Measurements from ENCODE around the gene MRGPRD.
"Not testable (repeated sequence)": the region's sequence is repeated elsewhere in the genome, so short reads cannot be mapped to it uniquely, and the experiment has no call there.

The MRGPRD gene

DNA sequence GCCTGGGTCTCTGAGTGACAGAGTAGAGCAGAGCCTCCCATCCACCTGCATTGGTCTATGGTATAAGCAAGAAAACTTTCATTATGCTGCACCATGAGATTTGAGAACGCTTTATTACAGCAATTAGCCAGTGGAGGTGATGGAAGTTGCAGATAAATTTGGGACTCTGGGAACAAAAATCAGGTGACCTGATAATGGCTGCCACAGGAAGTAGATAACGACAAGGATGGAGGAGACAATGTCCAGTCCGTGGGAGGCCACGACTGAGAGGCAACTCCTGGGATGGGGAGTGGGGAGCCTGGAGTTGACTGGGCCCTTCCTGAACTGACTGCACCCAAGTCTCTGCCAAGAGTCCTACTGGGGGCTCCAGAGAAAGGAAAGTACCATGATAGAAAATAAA, 4.7 kb downstream of the MRGPRD start:
- DNase-seq (ENCODE audit: low read depth) = no peak
- no peak overlapping the region for H3K4me3 ChIP-seq (ENCODE audit: low read depth, low read length)
- TF ChIP-seq, protein P1, sequence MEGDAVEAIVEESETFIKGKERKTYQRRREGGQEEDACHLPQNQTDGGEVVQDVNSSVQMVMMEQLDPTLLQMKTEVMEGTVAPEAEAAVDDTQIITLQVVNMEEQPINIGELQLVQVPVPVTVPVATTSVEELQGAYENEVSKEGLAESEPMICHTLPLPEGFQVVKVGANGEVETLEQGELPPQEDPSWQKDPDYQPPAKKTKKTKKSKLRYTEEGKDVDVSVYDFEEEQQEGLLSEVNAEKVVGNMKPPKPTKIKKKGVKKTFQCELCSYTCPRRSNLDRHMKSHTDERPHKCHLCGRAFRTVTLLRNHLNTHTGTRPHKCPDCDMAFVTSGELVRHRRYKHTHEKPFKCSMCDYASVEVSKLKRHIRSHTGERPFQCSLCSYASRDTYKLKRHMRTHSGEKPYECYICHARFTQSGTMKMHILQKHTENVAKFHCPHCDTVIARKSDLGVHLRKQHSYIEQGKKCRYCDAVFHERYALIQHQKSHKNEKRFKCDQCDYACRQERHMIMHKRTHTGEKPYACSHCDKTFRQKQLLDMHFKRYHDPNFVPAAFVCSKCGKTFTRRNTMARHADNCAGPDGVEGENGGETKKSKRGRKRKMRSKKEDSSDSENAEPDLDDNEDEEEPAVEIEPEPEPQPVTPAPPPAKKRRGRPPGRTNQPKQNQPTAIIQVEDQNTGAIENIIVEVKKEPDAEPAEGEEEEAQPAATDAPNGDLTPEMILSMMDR (IDR thresholded peaks at IDR 0.05; ENCODE audit: low read depth, low read length, missing control alignments) = no peak

- H3K4me3 ChIP-seq (ENCODE audit: low read depth, low read length) = no peak overlapping the region
- DNase-seq (ENCODE audit: low read depth) = no peak
- TF ChIP-seq, protein P1 (IDR thresholded peaks at IDR 0.05; ENCODE audit: low read depth, low read length, missing control alignments) = no peak
Measured at GRCh38 chr11:68974421-68975194, 6.2 kb downstream of the MRGPRD start.

- not testable (repeated sequence) for DNase-seq (ENCODE audit: low read depth); H3K4me3 ChIP-seq (ENCODE audit: low read depth, low read length)
Measured at GRCh38 chr11:68973706-68974105, 7.1 kb downstream of the MRGPRD start.

DNA sequence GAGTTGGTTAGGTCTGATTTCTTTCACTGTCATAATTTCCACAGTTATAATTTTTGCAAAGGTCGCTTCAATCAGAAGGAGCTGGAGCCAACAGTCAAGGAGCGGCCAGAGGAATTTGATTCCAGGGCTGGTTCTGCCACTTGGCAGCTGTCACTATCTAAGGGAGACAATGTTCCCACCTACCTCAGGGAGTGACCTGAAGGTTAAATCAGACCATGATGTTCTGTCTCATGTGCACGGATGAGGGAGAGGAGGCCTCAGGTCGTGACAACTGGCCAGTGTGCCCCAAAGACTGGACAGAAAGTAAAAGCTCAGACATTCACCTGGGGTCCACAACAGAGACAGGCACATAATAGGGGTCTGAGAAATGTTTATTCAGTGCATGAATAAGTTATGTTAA, 7.6 kb downstream of the MRGPRD start:
- no peak for DNase-seq (ENCODE audit: low read depth)
- no peak overlapping the region for H3K4me3 ChIP-seq (ENCODE audit: low read depth, low read length)

GRCh38 chr11:68970921-68971636, 9.7 kb downstream of the MRGPRD start:
- TF ChIP-seq, protein P1 (IDR thresholded peaks at IDR 0.05; ENCODE audit: low read depth, low read length, missing control alignments) = no peak

More for the DNA sequence above, 7.6 kb downstream of the MRGPRD start:
- TF ChIP-seq, protein P1 (IDR thresholded peaks at IDR 0.05; ENCODE audit: low read depth, low read length, missing control alignments) = no peak

GRCh38 chr11:68969386-68969785, 11.4 kb downstream of the MRGPRD start:
- no peak overlapping the region for H3K4me3 ChIP-seq (ENCODE audit: low read depth, low read length)
- TF ChIP-seq, protein P1 (IDR thresholded peaks at IDR 0.05; ENCODE audit: low read depth, low read length, missing control alignments) = no peak
- DNase-seq (ENCODE audit: low read depth) = no peak

More at GRCh38 chr11:68970921-68971636, 9.7 kb downstream of the MRGPRD start:
- no peak for DNase-seq (ENCODE audit: low read depth)
- H3K4me3 ChIP-seq (ENCODE audit: low read depth, low read length) = no peak overlapping the region

DNA sequence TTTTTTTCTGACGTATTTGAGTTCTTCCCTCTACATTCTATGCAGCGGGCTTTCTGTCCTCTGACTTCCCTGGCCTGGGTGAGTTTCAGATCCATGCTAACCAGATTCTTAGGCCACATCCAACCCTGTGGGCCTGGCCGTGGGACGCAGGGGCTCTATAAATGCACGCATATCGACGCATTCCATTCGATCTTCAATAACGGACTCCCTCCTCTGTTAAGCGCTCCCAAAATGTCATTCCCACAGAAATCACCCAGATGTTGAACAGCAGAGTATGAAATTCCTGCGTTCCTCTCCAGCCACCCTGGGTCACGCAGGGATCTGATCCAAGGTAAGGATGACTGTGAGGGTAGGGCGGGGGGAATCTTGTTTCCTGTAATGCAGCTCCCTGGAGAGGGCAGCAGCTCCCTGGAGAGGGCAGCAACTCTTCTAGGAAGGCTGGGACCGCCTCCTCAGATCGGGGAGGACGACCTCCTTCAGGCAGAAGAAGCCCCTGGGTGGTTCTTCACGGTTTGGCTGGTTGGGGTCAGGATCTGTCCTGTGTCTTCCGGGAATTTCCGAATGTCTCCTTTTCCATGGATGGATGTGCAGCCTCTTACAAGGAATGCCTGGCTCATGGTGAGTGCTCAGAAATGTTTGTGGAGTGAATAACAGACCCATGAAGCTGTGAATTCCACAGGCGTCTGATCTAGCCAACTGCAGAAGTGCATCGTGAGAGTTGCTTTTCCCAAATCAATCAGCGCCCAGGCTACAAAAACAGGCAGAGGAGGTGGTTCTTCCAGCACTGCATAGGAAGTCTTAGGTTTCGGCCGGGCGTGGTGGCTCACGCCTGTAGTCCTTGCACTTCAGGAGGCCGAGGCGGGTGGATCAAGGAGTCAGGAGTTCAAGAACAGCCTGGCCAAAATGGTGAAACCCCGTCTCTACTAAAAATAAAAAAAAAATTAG, 12.2 kb downstream of the MRGPRD start:
- DNase-seq (ENCODE audit: low read depth) = no peak
- H3K4me3 ChIP-seq (ENCODE audit: low read depth, low read length) = no peak overlapping the region
- TF ChIP-seq, protein P1 (IDR thresholded peaks at IDR 0.05; ENCODE audit: low read depth, low read length, missing control alignments) = no peak
